GM20000 (cell line): Measurements from ENCODE around the gene SLC26A4.

ENCODE experiments used
- DNase-seq: peaks from one replicate; pipeline ENCODE4 v3.0.0; 2012; ENCODE audit warnings: low spot score
- CTCF ChIP-seq: IDR thresholded peaks from 2 replicates; pipeline ENCODE4 v1.5.1; 2012; ENCODE audit warnings: mild to moderate bottlenecking, control low read depth; ENCODE audit errors: extremely low read depth, missing control alignments

SLC26A4 gene

GRCh38 chr7:107672183-107672582, 11.6 kb downstream of the SLC26A4 start:
- no peak for DNase-seq
- no peak for TF ChIP-seq CTCF

GRCh38 chr7:107676249-107676648, 15.6 kb downstream of the SLC26A4 start:
- DNase-seq = no peak
- TF ChIP-seq CTCF = no peak

- TF ChIP-seq CTCF = no peak
- no peak for DNase-seq
These were observed 17.6 kb downstream of the SLC26A4 start for GRCh38 chr7:107678110-107678753.

- DNase-seq = no peak
- TF ChIP-seq CTCF = no peak
These were observed 19.9 kb downstream of the SLC26A4 start for GRCh38 chr7:107680478-107680877.

- DNase-seq = no peak
- no peak for TF ChIP-seq CTCF
These were observed 22.3 kb downstream of the SLC26A4 start for GRCh38 chr7:107682886-107683285.

GRCh38 chr7:107684287-107684686, 23.7 kb downstream of the SLC26A4 start:
- no peak for DNase-seq
- no peak for TF ChIP-seq CTCF

GRCh38 chr7:107684947-107685463, 24.4 kb downstream of the SLC26A4 start:
- DNase-seq = no peak
- TF ChIP-seq CTCF = no peak
